ENCODE results near the gene KLRF2.
"Not testable (repeated sequence)": the region's sequence is repeated elsewhere in the genome, so short reads cannot be mapped to it uniquely, and the experiment has no call there.

Gene KLRF2, protein sequence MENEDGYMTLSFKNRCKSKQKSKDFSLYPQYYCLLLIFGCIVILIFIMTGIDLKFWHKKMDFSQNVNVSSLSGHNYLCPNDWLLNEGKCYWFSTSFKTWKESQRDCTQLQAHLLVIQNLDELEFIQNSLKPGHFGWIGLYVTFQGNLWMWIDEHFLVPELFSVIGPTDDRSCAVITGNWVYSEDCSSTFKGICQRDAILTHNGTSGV

DNA sequence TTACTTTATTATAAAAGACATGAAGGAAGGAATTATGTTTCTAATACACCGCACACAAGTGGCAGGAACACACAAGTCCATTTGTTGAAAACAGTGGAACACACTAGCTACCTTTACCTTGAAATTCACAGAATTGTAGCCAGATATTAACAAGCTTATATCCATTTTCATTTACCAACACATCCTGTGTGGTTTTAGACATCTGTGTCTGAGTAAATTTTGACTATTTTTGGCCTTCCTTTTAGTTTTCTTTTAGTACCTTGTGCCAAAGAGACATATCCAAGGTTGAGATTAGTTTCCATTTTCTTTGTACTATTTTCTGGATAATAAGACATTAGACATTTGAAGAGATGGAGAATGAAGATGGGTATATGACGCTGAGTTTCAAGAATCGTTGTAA, at the start of gene KLRF2:
KLRF2 (plus strand) TSS at position 244 of the 400 bp plus-strand sequence; CDS start at position 351, 107 bp downstream.
- no peak for DNase-seq (ENCODE audit: low spot score)

DNA sequence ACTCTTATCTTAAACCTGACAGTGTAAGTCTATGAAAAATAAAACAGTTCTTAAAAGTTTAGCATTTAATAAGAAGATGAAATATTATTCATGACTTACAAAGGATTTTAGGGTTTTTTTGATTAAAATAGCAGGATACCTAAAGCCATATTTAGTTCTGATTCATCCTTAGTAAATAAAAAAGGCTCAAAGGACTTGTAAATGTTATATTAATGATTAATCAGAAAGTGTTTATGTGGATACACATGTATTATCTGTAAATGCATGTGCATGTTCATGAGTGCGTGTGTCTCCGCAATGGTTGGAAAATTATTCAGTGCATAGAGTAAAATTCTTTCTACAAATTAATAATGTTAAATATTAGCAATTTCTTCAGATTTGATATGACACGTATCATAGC, 49.6 kb upstream of the KLRF2 start:
- no peak for DNase-seq (ENCODE audit: low spot score)

DNA sequence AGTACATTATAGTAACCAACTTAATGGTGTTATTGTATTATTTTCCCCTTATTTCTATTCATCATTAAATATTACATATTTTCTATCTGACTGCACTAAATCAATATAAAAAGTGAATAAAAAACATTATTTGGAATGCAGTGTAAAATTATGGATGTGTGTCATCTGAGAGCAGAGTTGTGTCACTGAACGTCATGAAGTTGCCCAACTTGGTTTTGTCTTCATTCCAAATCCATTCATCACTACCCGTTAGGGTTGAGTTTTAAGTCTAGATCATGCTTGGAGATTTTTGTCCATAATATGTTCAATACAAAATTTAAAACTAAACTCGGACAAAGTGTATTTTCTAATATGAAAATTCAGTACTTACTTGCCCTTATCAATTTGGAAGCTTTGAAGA, 37.9 kb upstream of the KLRF2 start:
- DNase-seq (ENCODE audit: low spot score) = no peak

DNA sequence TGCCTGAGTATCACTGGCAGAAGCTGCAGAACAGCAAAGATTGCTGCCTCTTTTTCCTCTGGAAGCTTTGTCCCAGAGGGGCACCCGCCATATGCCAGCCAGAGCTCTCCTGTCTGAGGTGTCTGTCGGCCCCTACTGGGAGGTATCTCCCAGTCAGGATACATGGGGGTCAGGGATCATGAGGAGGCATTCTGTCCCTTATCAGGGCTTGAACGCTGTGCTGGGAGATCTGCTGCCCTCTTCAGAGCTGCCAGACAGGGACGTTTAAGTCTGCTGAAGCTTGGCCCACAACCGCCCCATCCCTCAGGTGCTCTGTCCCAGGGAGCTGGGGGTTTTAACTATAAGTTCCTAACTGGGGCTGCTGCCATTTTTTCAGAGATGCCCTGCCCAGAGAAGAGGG, 32.4 kb upstream of the KLRF2 start:
- no peak for DNase-seq (ENCODE audit: low spot score)

DNA sequence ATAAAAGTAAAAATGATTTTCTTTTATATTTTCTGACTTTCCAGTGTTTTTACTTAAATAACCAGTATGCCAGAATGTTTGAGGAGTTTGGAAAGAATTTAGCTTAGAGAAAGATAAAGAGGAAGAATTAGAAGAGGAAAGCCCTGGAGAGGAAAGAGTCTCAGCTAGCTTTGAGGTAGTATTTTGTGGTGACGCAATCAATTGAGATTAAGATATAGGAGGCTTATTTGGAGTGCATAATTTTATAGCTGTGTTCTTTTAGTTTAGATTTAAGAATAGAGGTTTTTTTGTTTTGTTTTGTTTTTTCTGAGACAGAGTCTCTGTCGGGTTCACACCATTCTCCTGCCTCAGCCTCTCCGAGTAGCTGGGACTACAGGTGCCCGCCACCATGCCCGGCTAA, 30.2 kb upstream of the KLRF2 start:
- no peak for DNase-seq (ENCODE audit: low spot score)

DNA sequence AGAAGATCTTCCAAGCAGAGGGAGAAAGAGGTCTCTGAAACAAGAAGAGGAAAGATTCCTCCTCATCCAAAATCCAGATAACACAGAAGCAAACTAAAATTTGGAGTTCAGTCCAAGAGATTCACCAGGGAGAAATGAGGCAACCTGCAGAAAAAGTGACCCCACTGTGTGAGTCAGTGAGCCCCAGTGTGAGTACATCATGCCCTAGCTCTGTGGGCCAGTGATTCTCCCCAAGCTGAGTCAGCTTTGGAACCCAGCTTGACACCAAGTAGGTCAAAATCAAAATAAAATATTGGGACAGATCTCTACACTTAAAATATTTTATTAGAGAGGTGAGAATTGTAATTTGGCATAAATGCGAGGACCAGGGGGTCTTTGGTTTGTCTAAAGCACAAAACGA, 29.4 kb upstream of the KLRF2 start:
- DNase-seq (ENCODE audit: low spot score) = no peak

DNA sequence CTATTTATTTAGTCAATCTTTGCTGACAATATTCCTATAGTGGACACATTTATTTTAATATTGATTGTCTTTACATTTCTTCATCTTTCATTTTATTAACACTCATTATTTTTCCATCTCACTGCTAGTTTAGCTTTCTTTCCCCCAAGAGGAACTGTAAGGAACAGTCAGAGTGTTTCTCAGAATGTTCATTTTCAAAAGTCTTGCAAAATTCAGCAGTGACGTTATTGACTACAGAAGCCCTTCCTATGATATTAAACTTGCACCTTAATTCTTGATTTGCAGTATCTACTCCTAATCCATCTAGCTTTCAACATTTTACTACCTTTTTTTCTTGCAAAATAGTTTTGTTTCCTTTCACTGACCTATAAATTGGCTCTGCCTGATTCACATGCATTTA, 25.1 kb upstream of the KLRF2 start:
- DNase-seq (ENCODE audit: low spot score) = no peak

DNA sequence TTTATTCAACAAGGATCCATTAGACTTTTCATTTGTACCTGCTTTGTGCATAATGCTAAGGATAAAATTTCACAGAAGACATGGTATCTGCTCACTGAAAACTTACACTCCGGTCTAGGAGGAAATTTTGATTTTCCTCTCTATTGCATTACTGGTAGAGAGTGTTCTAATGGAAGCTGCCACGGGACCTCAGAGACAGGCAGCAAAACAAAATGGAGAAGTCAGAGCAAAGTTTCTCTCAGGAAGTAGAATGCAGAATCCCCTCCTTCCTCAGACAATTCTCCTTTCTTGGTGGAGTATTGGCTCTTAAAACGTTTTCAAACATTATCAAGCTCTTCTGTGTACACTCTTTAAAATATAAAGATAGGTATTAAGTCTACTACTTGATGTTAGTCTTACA, 24.4 kb upstream of the KLRF2 start:
- DNase-seq (ENCODE audit: low spot score) = no peak

DNA sequence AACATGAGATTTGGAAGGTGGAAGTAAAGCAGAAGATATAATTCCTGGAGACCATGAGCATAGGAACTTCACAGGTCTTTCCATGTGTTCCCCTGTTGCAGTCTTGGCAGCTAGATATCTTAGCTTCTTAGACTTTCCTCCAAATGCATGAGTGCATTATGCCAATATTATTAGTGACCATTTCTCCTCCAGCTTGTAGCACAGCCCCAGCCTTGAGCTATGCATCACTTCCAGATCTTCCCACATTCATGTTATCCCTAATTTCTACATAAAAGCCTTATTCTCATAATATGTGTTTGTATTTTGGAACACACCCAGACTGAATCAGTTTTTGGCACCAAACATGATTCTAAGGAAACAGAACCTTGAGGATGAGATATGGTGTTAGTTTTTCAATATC, 23.2 kb upstream of the KLRF2 start:
- no peak for DNase-seq (ENCODE audit: low spot score)

DNA sequence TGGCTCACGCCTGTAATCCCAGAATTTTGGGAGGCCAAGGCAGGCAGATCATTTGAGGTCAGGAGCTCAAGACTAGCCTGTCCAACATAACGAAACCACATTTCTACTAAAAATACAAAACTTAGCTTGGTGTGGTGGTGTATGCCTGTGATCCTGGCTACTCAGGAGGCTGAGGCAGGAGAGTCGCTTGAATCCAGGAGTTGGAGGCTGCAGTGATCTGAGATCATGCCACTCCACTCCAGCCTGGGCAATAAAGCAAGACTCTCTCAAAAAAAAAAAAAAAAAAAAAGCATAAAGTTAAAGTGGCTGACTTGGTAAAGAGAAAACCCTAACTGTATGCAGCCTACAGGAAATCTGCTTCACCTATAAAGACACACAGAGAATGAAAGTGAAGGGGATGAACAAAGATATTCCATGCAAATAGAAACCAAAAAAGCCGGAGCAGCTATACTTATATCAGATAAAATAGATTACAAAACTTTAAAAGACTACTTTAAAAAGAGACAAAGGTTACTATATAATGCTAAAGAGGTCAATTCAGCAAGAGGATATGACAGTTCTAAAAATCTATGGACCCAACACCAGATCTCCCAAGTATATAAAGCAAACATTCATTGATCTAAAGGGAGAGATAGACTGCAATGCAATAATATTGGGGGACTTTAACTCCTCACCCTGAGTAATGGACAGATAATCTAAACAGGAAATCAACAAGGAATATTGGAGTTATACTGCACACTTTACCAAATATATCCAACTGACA, 16.2 kb upstream of the KLRF2 start:
- DNase-seq (ENCODE audit: low spot score) = peak; percentile 21

DNA sequence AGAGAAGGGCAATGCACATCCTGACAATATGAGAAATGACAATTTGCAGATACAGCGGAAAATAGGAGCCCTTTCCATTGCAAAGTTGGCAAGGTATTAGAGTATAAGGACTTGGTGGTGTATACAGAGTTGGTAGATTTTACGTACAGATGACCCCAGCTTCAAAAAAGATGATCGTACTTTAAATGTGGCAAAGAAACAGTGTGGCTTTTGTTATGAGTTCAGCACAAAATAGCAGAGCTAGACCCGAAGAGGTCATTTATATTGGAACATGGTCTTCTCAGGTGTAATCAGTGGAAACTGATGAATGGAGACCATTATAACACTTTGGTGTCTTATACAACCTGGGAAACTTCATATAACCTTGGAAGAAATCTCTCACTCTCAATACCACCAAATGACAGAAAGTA, 14.4 kb upstream of the KLRF2 start:
- peak; percentile 15 for DNase-seq (ENCODE audit: low spot score)

DNA sequence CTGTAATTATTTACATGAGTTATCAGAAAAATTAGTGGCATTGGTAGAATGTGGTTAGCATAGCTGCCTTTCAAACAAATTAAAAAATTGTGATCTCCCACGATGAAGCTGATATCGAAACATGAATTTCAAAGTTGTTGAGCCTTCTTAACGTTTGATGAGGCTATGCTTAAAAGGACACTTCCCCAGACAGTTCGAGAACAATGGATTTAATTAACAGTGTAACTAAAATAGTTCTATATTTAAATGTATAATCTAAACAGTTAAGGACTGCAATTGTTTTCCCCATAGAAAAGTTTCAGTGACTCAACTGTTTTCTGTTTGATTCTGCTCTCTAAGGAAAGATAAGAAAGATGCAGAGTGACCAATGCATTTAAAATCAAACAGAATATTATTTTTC, 13.8 kb upstream of the KLRF2 start:
- no peak for DNase-seq (ENCODE audit: low spot score)

DNA sequence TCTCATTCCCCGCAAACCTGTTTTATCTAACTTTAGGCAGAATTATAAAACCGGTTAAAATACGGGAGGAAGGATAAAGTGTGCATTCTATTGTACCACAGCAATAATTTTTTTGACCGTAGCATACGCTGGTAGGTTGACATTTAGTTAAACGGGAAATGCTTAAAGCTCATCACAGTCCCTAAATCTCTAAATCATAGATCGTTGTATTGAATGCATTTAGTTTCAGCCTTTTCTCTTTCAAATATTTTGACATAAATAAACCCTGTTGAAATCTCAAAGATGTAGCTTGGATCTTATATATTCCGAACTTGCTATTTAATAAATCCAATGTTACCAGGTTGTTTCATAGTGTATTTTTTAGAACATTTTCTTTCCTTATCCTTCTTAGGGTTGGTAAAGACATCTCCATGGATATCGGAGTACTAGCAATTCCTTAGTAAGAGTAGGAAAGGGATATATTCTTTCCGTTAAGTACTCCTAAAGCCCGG, 12.9 kb upstream of the KLRF2 start:
- DNase-seq (ENCODE audit: low spot score) = peak; percentile 10

DNA sequence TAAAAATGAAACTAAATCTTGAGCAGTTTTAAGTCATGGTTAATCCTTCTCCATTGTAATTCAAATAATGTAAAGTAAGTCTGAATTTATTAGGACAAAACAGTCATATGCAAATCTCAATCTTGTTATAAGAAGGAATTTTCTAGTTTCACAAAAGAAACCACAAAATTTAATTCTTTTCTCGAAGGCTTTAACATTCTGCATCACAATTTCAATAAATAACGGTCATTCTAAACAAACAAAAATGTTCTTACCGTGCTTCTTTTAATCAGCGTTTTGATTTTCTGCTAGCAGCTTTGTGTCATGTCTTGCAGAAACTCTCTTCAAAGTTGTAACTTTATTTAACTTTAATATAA, 12.4 kb upstream of the KLRF2 start:
- DNase-seq (ENCODE audit: low spot score) = no peak

DNA sequence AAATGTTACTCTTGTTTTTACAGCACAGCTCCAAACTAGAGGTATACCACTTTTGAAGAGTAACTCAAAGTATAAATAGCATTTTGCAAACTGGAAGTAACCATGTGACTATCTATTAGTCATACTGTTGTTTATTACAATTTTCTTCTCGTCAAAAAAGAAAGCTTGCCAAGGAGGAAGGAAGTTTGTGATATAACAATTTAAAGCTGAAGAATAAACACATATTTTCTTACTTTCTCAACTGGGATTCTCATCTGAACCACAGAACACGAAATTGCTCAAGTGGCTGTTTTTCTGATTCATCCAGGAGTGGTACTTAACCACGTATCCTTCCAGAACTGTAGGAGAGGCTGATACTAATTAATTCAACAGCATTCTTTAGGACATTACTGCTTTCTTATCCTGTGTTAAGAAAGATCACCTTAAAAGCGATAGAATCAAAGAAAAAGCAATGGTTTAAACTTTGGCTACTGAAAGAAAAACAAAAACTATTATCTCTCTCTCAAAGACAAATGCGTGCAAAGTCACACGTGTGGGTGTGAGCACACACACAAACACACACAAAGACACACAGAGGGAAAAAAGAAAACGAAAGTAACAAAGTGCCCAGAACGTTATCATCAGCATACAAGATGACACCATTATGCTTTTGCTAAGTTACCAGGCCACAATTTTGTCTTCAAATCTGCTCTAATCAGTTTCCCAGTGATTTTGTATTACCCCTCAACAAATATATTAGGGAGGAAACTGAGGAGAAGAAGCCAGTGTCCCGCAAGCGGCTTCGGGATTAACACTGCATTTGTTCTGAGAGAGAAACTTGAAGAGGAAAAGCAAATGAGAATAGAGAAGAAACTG, 11.8 kb upstream of the KLRF2 start, which contains the start of gene CLEC2B:
CLEC2B (minus strand) TSS at position 48 of the 855 bp plus-strand sequence.
- DNase-seq (ENCODE audit: low spot score) = peak; percentile 66

DNA sequence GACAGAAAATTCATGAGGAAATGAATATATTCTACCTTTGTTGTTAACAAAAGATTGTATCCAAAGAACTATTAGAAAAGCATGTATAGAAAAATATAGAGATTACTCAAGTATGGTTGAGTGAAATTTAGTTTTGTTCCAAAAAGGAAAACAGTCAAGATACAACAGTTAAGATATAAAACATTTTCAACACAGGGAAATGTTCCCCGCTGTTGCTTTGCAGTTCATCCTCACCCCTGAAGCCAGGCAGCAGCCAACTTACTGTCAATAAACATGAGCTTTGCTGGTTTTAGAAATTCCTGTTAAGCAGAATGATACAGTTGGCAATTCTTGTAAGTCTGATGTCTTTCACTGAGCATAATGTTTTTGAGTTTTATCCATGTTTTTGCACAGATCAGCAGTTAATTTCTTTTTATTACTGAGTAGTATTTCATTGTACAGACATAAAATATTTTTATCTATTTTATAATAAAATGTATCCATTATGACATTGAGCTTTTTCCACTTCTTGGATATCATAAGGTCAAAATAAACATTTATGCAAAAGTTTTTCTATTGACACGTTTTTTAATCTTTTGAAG, 10.9 kb upstream of the KLRF2 start:
- no peak for DNase-seq (ENCODE audit: low spot score)

DNA sequence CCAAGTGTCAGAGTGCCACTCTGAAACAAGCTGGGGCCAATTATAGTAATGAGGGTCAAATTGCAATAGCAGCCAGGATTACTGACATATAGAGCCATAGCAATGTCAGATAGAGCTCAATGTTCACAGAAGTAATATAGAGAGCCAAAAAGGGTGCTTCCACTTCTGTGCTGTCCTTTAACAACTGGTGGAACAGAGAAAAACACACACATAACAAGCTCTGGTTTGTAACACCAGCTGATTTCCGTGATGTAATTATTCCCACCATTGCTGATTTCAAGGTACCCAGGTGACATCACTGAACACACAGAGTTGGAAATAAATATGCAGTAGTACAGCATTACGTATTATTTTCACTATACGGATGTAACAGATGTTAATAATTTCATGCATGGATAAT, 9.1 kb upstream of the KLRF2 start:
- no peak for DNase-seq (ENCODE audit: low spot score)

DNA sequence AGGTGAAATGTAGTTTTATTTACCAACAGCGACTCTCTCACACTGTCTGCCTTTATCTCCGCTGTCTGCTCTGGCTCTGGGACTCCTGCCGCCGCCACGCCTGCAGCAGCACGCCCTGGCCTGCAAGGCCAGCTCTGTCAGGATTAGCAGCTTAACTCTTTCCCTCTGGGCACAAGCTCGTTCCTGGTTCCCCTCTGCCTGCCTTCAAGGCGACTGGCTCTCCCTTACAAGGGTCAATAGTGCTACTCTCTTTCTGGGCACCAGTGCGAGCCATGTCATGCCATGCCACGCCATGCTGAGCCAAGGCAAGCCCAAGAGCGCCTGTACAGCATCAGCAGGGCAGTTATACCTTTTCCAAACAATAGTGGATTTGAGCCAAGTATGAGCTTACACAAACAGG, 8.5 kb upstream of the KLRF2 start:
- no peak for DNase-seq (ENCODE audit: low spot score)

DNA sequence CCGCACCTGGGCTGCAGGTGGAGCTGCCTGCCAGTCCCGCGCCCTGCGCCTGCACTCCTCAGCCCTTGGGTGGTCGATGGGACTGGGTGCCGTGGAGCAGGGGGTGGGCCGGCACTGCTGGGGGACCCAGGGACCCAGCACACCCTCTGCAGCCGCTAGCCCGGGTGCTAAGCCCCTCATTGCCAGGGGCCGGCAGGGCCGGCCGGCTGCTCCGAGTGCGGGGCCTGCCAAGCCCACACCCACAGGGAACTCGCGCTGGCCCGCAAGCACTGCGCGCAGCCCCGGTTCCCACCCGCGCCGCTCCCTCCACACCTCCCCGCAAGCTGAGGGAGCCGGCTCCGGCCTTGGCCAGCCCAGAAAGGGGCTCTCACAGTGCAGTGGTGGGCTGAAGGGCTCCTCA, 5.2 kb upstream of the KLRF2 start:
- not testable (repeated sequence) for DNase-seq (ENCODE audit: low spot score)

DNA sequence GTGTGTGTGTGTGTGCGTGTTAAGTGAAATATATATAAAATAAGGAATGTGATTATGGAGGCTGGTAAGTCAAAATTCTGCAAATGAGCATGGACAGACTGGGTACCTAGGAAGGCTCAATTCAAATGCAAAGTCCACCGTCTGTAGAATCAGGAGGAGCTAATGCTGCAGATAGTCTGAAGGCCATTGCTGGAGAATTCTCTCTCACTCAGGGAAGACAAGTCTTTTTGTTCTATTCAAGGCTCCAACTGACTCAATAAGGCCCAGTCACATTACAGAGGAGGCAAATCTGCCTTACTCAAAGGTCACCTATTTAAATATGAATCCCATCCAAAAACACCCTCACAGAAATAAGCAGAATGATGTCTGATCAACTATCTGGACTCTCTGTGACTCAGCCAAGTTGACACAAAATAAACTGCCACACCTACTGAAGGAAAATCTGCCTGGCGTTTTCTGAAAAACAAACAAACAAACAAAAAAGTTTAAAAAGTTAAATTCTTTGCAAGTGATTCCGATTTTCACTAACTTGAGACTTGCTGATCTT, 684 bp upstream of the KLRF2 start:
- no peak for DNase-seq (ENCODE audit: low spot score)

DNA sequence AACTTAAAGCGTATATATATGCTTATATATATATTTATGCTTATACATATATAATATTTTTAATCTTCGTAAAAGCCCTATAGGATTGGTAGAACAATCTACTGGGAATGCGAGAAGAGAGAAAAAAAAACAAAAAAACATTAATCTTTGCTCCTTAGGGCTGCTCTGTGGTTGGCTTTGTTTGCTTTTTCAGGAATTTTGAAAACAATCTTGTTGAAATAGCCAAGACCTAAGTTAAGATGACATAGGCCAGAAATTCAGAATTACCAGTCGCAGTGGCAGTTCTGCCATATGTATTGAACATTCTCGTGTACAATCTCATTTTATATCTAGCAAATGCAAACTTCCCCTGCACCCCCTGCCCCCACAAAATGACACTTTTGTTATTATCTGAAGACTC, 699 bp downstream of the KLRF2 start:
- no peak for DNase-seq (ENCODE audit: low spot score)

DNA sequence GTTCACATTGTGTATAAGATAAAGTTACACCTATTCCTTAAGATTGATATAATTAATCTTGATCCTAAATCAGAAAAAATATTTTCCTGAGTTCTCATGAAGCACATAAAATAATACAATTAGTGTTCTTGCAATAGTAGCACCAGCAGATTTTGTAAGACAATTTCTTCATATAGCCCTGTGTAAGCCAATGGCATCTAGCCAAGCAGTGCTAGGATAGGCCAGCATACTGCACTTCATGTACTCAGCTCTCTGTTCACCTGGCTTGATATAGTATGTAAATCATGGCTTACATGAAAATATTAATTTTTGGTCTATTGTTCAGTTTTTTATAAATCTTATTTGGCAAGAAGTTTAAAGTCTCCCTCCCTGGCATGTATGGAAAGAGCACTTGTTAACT, 1.9 kb downstream of the KLRF2 start:
- no peak for DNase-seq (ENCODE audit: low spot score)

Data from activated CD4-positive, alpha-beta T cell treated with anti-CD3 and anti-CD28 coated beads, Interleukin-2, Interleukin-4, amounts not matched to agents 100 ng/mL and 50 ng/mL, durations not matched to agents 16 hours and 8 hours (primary cell).